Measurements from ENCODE around the gene DTD1. TPM values are rescaled to one million over a fixed set of nuclear protein-coding genes. Genes with fewer than 3 reads are reported as not detected.

Gene DTD1
- total RNA-seq, 6 donors from 2014 or later, result 19.9 to 31.2 (median 24.8) TPM

DNA sequence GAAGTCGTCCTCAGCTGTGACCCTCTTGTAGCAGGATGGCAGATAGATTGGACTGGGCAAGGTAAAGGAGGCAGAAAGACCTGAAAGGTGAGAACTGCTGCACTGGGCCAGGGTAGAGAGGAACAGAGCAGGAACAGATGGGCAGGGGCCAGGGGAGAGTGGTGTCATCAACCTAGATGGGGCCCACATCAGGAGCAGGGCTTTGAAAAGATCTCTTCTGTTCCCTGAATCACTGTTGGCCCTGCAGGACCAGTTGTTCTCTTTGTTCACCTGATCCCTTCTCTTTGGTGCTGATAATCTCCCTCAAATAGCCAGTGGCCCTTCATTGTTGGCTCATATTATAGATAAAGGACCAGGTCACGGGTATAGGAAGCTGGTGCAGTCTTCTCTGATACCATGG lies 59.9 kb downstream of the DTD1 start:
- no peaks in the 10 kb centered on the region for H3K9me3 ChIP-seq

DNA sequence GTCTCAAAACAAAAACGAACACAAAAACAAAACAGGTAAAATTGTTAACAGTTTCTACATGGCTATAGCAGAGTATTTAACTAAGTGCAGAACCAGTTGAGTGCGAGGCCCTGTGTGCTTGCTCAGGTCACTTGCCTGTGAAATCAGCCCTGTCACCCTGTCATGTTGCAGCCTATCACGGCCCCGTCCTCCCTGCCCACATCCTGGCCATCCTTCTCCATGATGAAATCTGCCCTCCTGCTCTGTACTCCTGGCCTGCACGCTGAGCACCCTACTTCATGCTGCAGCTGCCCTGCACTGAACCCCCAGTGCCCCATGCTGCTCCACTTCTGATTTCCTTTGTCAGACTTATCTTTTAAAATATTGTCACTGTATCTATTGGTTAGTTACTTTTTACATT lies 62.4 kb downstream of the DTD1 start:
- WGBS, 2 donors, result 74 to 83% methylated on average over 5 of the region's 5 CpGs
- Histone ChIP-seq H3K9me3 (no peaks in the 10 kb centered on the region), H3K4me1 (no peaks in the 10 kb centered on the region), H3K27me3 (no peaks in the 10 kb centered on the region), H3K36me3 (no peaks in the 10 kb centered on the region), H3K27ac (no peak overlapping the region), H3K4me3 (no peak overlapping the region)
- TF ChIP-seq CTCF (IDR thresholded peaks at IDR 0.05) (no peak), EP300 (IDR thresholded peaks at IDR 0.05) (no peak), POLR2AphosphoS5 (IDR thresholded peaks at IDR 0.05) (no peak), POLR2A (IDR thresholded peaks at IDR 0.05) (no peak)
- ATAC-seq (ENCODE audit: low FRiP score in 2 of 2) (no peak), DNase-seq (no peak)

More for the DNA sequence above, 59.9 kb downstream of the DTD1 start:
- Histone ChIP-seq H3K4me1 (no peaks in the 10 kb centered on the region), H3K36me3 (no peaks in the 10 kb centered on the region), H3K27me3 (no peaks in the 10 kb centered on the region), H3K4me3 (no peak overlapping the region), H3K27ac (no peak overlapping the region)
- no peak for TF ChIP-seq POLR2A (IDR thresholded peaks at IDR 0.05)
- no peak for TF ChIP-seq POLR2AphosphoS5 (IDR thresholded peaks at IDR 0.05)
- no peak for TF ChIP-seq CTCF (IDR thresholded peaks at IDR 0.05)
- no peak for TF ChIP-seq EP300 (IDR thresholded peaks at IDR 0.05)
- ATAC-seq (ENCODE audit: low FRiP score in 2 of 2), result no peak
- WGBS, 2 donors, result 100% methylated on average over 1 of the region's 2 CpGs
- DNase-seq, result no peak

DNA sequence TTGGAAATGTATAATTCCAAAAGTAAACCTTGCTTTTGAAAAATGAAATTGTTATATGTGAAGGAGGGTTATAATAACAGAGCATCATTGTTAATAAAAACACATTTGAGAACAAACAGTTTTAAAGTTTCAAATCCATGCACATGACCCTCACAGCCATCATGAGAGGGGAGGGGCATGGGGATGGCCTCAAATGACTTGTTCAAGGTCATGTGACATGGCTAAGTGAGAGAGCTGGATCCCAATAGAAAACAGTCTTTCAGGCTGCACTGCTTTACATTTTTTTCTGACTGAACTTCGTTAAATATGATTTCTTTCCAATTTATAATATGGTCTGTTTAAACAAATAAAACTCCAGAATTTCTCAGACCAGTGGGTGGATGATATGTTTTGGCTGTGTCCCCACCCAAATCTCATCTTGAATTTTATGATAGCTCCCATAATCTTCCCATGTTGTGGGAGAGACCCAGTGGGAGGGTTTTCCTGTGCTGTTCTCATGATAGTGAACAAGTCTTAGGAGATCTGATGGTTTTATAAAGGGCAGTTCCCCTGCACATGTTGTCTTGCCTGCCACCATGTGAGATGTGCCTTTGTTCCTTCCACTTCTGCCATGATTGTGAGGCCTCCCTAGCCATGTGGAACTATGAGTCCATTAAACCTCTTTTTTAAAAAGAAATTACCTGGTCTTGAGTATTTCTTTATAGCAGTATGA lies 66.0 kb downstream of the DTD1 start:
- ATAC-seq (ENCODE audit: low FRiP score in 2 of 2), result no peak
- WGBS, 2 donors, result 72 to 77% methylated on average over 1 of the region's 1 CpG
- no peak for DNase-seq

GRCh38 chr20:18654448-18654773 lies 66.6 kb downstream of the DTD1 start:
- no peaks in the 10 kb centered on the region for H3K27me3 ChIP-seq
- ATAC-seq (ENCODE audit: low FRiP score in 2 of 2), result no peak
- no peak overlapping the region for H3K4me3 ChIP-seq
- H3K36me3 ChIP-seq, result no peaks in the 10 kb centered on the region
- TF ChIP-seq CTCF (IDR thresholded peaks at IDR 0.05), result no peak
- no peak for TF ChIP-seq EP300 (IDR thresholded peaks at IDR 0.05)
- TF ChIP-seq POLR2AphosphoS5 (IDR thresholded peaks at IDR 0.05), result no peak
- no peak for TF ChIP-seq POLR2A (IDR thresholded peaks at IDR 0.05)
- 82 to 100% methylated on average over 1 of the region's 1 CpG for WGBS, 2 donors
- no peaks in the 10 kb centered on the region for H3K9me3 ChIP-seq
- no peak for DNase-seq
- H3K27ac ChIP-seq, result no peak overlapping the region
- no peaks in the 10 kb centered on the region for H3K4me1 ChIP-seq

More for the DNA sequence above, 66.0 kb downstream of the DTD1 start:
- H3K4me3 ChIP-seq, result no peak overlapping the region
- TF ChIP-seq POLR2A (IDR thresholded peaks at IDR 0.05) (no peak), EP300 (IDR thresholded peaks at IDR 0.05) (no peak), CTCF (IDR thresholded peaks at IDR 0.05) (no peak), POLR2AphosphoS5 (IDR thresholded peaks at IDR 0.05) (no peak)
- no peaks in the 10 kb centered on the region for H3K9me3 ChIP-seq
- no peaks in the 10 kb centered on the region for H3K4me1 ChIP-seq
- H3K27ac ChIP-seq, result no peak overlapping the region
- H3K27me3 ChIP-seq, result no peaks in the 10 kb centered on the region
- no peaks in the 10 kb centered on the region for H3K36me3 ChIP-seq

- 74 to 95% methylated on average over 4 of the region's 4 CpGs for WGBS, 2 donors
- no peaks in the 10 kb centered on the region for H3K9me3 ChIP-seq
Measured at GRCh38 chr20:18657575-18657974, 69.7 kb downstream of the DTD1 start.

More at GRCh38 chr20:18657575-18657974, 69.7 kb downstream of the DTD1 start:
- Histone ChIP-seq H3K27ac (no peak overlapping the region), H3K4me3 (no peak overlapping the region), H3K4me1 (no peaks in the 10 kb centered on the region), H3K36me3 (no peaks in the 10 kb centered on the region), H3K27me3 (no peaks in the 10 kb centered on the region)
- TF ChIP-seq POLR2AphosphoS5 (IDR thresholded peaks at IDR 0.05), result no peak
- no peak for TF ChIP-seq POLR2A (IDR thresholded peaks at IDR 0.05)
- TF ChIP-seq CTCF (IDR thresholded peaks at IDR 0.05), result no peak
- no peak for TF ChIP-seq EP300 (IDR thresholded peaks at IDR 0.05)
- ATAC-seq (ENCODE audit: low FRiP score in 2 of 2), result no peak
- DNase-seq, result no peak

Measured in upper lobe of left lung (tissue), 6 donors.